Mesendoderm (in vitro differentiated cells): Measurements from ENCODE around the gene CFAP45.

Experiments
- DNase-seq: peaks from one replicate; pipeline ENCODE4 v3.0.0; 2013
- H2AK5ac ChIP-seq: 2 replicates; pipeline ENCODE4 v1.6.1; 2013; ENCODE audit warnings: low read length, inconsistent platforms
- H2BK120ac ChIP-seq: 2 replicates; pipeline ENCODE4 v1.6.1; 2013; ENCODE audit warnings: low read depth, mild to moderate bottlenecking, low read length, moderate library complexity, mixed read lengths
- H2BK15ac ChIP-seq: replicated peaks from 2 replicates; pipeline ENCODE4 v1.6.1; 2013; ENCODE audit warnings: low read depth, mild to moderate bottlenecking, moderate library complexity
- H2BK5ac ChIP-seq: 2 replicates; pipeline ENCODE4 v1.6.1; 2013; ENCODE audit warnings: low read length, inconsistent platforms
- H3K18ac ChIP-seq: 2 replicates; pipeline ENCODE4 v1.6.1; 2013; ENCODE audit warnings: mild to moderate bottlenecking, low read length, mixed read lengths
- H3K23ac ChIP-seq: one replicate; pipeline ENCODE4 v1.6.1; 2013; ENCODE audit warnings: low read length
- H3K27ac ChIP-seq: 2 replicates; pipeline ENCODE4 v1.5.1; 2013; ENCODE audit warnings: low read depth, mild to moderate bottlenecking, inconsistent platforms, low read length, moderate library complexity
- H3K27me3 ChIP-seq: 2 replicates; pipeline ENCODE4 v1.6.1; 2013; ENCODE audit warnings: low read length, control low read depth, mild to moderate bottlenecking, inconsistent platforms; ENCODE audit not compliant: insufficient read depth, poor library complexity
- H3K36me3 ChIP-seq: 2 replicates; pipeline ENCODE4 v1.6.1; 2013; ENCODE audit warnings: low read length, inconsistent platforms; ENCODE audit not compliant: control insufficient read depth, insufficient read depth
- H3K4ac ChIP-seq: one replicate; pipeline ENCODE4 v1.6.1; 2013; ENCODE audit warnings: low read depth, mild to moderate bottlenecking, low read length, moderate library complexity
- H3K4me1 ChIP-seq: 2 replicates; pipeline ENCODE4 v1.6.1; 2013; ENCODE audit warnings: low read depth, low read length, inconsistent platforms; ENCODE audit not compliant: control insufficient read depth
- H3K4me2 ChIP-seq: 2 replicates; pipeline ENCODE4 v1.6.1; 2013; ENCODE audit warnings: low read length
- H3K4me3 ChIP-seq: 2 replicates; pipeline ENCODE4 v1.5.1; 2013; ENCODE audit warnings: mild to moderate bottlenecking, low read length
- H3K56ac ChIP-seq: one replicate; pipeline ENCODE4 v1.6.1; 2013; ENCODE audit warnings: low read length
- H3K79me1 ChIP-seq: 2 replicates; pipeline ENCODE4 v1.6.1; 2013; ENCODE audit warnings: low read length, inconsistent platforms
- H3K79me2 ChIP-seq: 2 replicates; pipeline ENCODE4 v1.6.1; 2013; ENCODE audit warnings: mild to moderate bottlenecking, low read length; ENCODE audit not compliant: control insufficient read depth, insufficient read depth
- H3K9ac ChIP-seq: 2 replicates; pipeline ENCODE4 v1.6.1; 2013; ENCODE audit warnings: low read length, inconsistent platforms
- H4K5ac ChIP-seq: one replicate; pipeline ENCODE4 v1.6.1; 2013; ENCODE audit warnings: low read length
- H4K8ac ChIP-seq: one replicate; pipeline ENCODE4 v1.6.1; 2013; ENCODE audit warnings: low read depth, mild to moderate bottlenecking, control low read depth, low read length, moderate library complexity
- WGBS: extraction: QIAGEN DNeasy Blood & Tissue Kit; methylation state at CpG from one replicate; pipeline ENCODE4 v1.1.7; 2013; ENCODE audit warnings: low lambda C conversion rate, missing lambda C conversion rate; ENCODE audit not compliant: insufficient coverage; ENCODE audit errors: extremely low coverage; 5-methylcytosine and 5-hydroxymethylcytosine counted together

CFAP45 gene

GRCh38 chr1:159944623-159945455 is 44.9 kb upstream of the CFAP45 start:
- H3K79me2 ChIP-seq: peaks cover 1% of the 10 kb centered on the region
- no peak overlapping the region for H3K18ac ChIP-seq
- H3K27me3 ChIP-seq: no peaks in the 10 kb centered on the region
- no peak overlapping the region for H2BK5ac ChIP-seq
- peak overlapping the region; percentile 46 for H3K9ac ChIP-seq
- H3K4ac ChIP-seq: no peak overlapping the region
- H2BK120ac ChIP-seq: no peak overlapping the region
- H3K36me3 ChIP-seq: no peaks in the 10 kb centered on the region
- no peak overlapping the region for H3K27ac ChIP-seq
- no peak for DNase-seq
- no peak overlapping the region for H3K23ac ChIP-seq
- peak overlapping the region; percentile 73 for H3K56ac ChIP-seq
- peak overlapping the region; percentile 91 for H3K4me2 ChIP-seq
- H2BK15ac ChIP-seq: no peak overlapping the region
- H3K79me1 ChIP-seq: peaks cover 2% of the 10 kb centered on the region
- H4K8ac ChIP-seq: no peak overlapping the region
- H3K4me1 ChIP-seq: peaks cover 6% of the 10 kb centered on the region
- H4K5ac ChIP-seq: no peak overlapping the region
- no CpG with 5 or more reads among the region's 11 CpGs for WGBS
- H3K4me3 ChIP-seq: peak overlapping the region; percentile 48
- H2AK5ac ChIP-seq: peak overlapping the region; percentile 31

- H3K79me1 ChIP-seq: peaks cover 2% of the 10 kb centered on the region
- no CpG with 5 or more reads among the region's 9 CpGs for WGBS
- H2AK5ac ChIP-seq: peak overlapping the region; percentile 31
- no peak overlapping the region for H3K9ac ChIP-seq
- peaks cover 6% of the 10 kb centered on the region for H3K4me1 ChIP-seq
- no peak for DNase-seq
- H4K8ac ChIP-seq: no peak overlapping the region
- no peak overlapping the region for H3K4me2 ChIP-seq
- no peaks in the 10 kb centered on the region for H3K27me3 ChIP-seq
- no peak overlapping the region for H2BK120ac ChIP-seq
- no peak overlapping the region for H3K27ac ChIP-seq
- H3K79me2 ChIP-seq: peaks cover 1% of the 10 kb centered on the region
- no peak overlapping the region for H3K56ac ChIP-seq
- no peak overlapping the region for H3K4ac ChIP-seq
- no peak overlapping the region for H4K5ac ChIP-seq
- H3K4me3 ChIP-seq: no peak overlapping the region
- no peaks in the 10 kb centered on the region for H3K36me3 ChIP-seq
- no peak overlapping the region for H3K18ac ChIP-seq
- H3K23ac ChIP-seq: no peak overlapping the region
- H2BK15ac ChIP-seq: no peak overlapping the region
- H2BK5ac ChIP-seq: no peak overlapping the region
These were observed 44.1 kb upstream of the CFAP45 start for GRCh38 chr1:159943908-159944622.

GRCh38 chr1:159943278-159943640 is 43.3 kb upstream of the CFAP45 start:
- no peak overlapping the region for H3K56ac ChIP-seq
- H2BK120ac ChIP-seq: no peak overlapping the region
- no peak overlapping the region for H3K27ac ChIP-seq
- no peak overlapping the region for H3K18ac ChIP-seq
- no peak overlapping the region for H2BK15ac ChIP-seq
- no peak overlapping the region for H3K4me3 ChIP-seq
- peaks cover 1% of the 10 kb centered on the region for H3K79me2 ChIP-seq
- no peaks in the 10 kb centered on the region for H3K36me3 ChIP-seq
- no peak overlapping the region for H3K4me2 ChIP-seq
- no peak overlapping the region for H3K9ac ChIP-seq
- H3K79me1 ChIP-seq: peaks cover 2% of the 10 kb centered on the region
- no peak overlapping the region for H4K8ac ChIP-seq
- H2BK5ac ChIP-seq: no peak overlapping the region
- H3K4me1 ChIP-seq: peaks cover 6% of the 10 kb centered on the region
- no peak overlapping the region for H4K5ac ChIP-seq
- WGBS: no CpG with 5 or more reads among the region's 5 CpGs
- no peak for DNase-seq
- no peak overlapping the region for H3K23ac ChIP-seq
- no peak overlapping the region for H3K4ac ChIP-seq
- no peak overlapping the region for H2AK5ac ChIP-seq
- no peaks in the 10 kb centered on the region for H3K27me3 ChIP-seq

DNA sequence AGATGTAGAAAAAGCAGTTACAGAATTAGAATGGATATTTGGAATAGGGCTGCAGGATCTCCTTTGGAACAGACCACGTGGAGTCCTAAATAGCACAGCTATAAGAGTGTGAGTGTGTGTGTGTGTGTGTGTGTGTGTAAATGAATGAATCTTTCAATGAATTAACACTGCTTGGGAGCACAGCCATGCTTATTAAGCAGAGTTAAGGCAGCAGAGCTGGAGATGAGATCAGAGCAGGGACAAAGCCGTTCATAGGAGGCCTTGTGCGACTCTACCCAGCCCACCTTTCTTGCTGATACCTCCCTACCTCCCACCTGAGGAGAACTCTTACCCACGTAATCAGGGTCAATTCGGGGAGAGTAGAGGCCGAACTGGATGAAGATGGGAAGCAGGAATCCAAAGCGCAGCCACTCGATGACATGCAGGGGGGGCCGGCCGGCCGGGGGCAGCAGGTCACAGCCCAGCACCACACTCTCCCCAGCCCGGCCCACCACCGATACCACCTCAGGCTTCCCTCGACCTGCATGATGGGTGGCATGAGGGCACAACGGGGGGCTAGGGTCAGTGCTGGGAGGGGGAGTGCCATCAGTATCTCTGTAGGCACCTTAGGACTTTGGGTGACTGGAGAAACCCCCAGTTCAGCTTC is 42.8 kb upstream of the CFAP45 start:
- no peak overlapping the region for H4K5ac ChIP-seq
- H3K56ac ChIP-seq: peak overlapping the region; percentile 34
- no peak overlapping the region for H3K23ac ChIP-seq
- no peak overlapping the region for H2BK5ac ChIP-seq
- H3K36me3 ChIP-seq: no peaks in the 10 kb centered on the region
- H2BK120ac ChIP-seq: no peak overlapping the region
- H3K27ac ChIP-seq: no peak overlapping the region
- peaks cover 2% of the 10 kb centered on the region for H3K79me1 ChIP-seq
- no peaks in the 10 kb centered on the region for H3K27me3 ChIP-seq
- no peak overlapping the region for H3K4me2 ChIP-seq
- H3K9ac ChIP-seq: no peak overlapping the region
- H4K8ac ChIP-seq: no peak overlapping the region
- no peak overlapping the region for H2BK15ac ChIP-seq
- peaks cover 6% of the 10 kb centered on the region for H3K4me1 ChIP-seq
- H2AK5ac ChIP-seq: no peak overlapping the region
- H3K4ac ChIP-seq: no peak overlapping the region
- H3K18ac ChIP-seq: no peak overlapping the region
- no peak for DNase-seq
- WGBS: no CpG with 5 or more reads among the region's 15 CpGs
- peaks cover 1% of the 10 kb centered on the region for H3K79me2 ChIP-seq
- H3K4me3 ChIP-seq: no peak overlapping the region

DNA sequence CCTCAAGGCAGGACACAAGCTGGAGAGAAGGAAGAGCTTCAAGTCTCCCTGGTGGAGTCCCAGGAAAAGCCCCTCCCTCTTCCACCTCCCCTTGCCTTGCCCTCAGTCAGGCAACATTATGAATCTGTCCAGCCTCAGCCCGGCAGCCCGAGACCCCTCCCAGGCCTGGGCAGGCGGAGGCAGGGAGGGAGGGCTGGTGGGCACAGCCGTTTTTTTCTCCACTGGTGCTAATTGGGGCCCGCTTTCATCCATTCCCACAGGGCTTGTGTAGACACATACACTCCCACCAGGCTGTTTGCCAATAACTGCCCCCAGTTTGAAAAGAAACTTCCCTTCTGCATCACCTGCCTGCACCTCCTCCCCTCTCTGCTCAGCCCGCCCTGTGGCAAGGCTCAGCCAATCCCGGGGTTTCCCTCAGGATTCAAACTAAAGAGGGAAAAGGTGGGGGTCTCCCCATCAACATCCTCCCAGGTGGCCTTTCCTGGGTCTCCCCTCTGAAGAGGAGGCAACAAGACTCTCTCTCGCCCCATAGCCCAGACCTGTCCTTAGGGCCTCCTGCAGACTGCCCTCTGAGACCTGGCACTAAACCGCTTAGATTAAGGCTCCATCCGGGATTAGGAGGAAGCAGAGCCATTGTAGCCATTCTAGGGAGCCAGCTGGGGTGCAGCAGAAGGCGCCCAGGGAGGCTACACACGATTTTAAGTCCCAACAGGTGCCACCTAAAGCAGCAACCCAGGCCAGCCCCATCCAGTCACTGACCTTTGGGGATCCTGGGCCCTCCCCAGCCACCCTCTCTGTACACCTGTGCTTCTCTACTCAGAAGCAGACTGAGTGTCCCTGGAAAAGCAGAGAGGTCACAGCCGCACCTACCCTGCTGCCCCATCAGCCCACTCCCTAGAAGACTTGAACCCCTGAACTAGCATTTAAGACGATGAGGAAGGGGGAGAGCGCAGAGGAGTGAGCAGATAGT is 41.9 kb upstream of the CFAP45 start:
- H3K4ac ChIP-seq: no peak overlapping the region
- no peak overlapping the region for H3K4me3 ChIP-seq
- H3K18ac ChIP-seq: no peak overlapping the region
- no peak overlapping the region for H3K4me2 ChIP-seq
- H3K56ac ChIP-seq: peak overlapping the region; percentile 34
- no peaks in the 10 kb centered on the region for H3K27me3 ChIP-seq
- no peak overlapping the region for H3K9ac ChIP-seq
- H3K36me3 ChIP-seq: no peaks in the 10 kb centered on the region
- peaks cover 2% of the 10 kb centered on the region for H3K79me1 ChIP-seq
- H3K23ac ChIP-seq: peak overlapping the region; percentile 45
- H2BK15ac ChIP-seq: no peak overlapping the region
- H2BK120ac ChIP-seq: no peak overlapping the region
- no peak overlapping the region for H2BK5ac ChIP-seq
- H2AK5ac ChIP-seq: no peak overlapping the region
- H3K4me1 ChIP-seq: peaks cover 10% of the 10 kb centered on the region
- no peak overlapping the region for H4K5ac ChIP-seq
- whole genome bisulfite sequencing: no CpG with 5 or more reads among the region's 15 CpGs
- H3K27ac ChIP-seq: no peak overlapping the region
- H4K8ac ChIP-seq: no peak overlapping the region
- H3K79me2 ChIP-seq: peaks cover 1% of the 10 kb centered on the region
- DNase-seq: no peak
